ENCODE data around the gene OR10G8.

OR10G8 gene

GRCh38 chr11:124043420-124043819, 16.8 kb downstream of the OR10G8 start:
- no peak for ATAC-seq
- TF ChIP-seq ZNF565 (CRISPR knock-in tag; conservative IDR thresholded peaks at IDR 0.05; ENCODE audit: low read depth) (no peak), ZC3H10 (CRISPR knock-in tag; IDR thresholded peaks at IDR 0.05) (no peak), CSDC2 (CRISPR knock-in tag; IDR thresholded peaks at IDR 0.05) (no peak), ZFP30 (CRISPR knock-in tag; IDR thresholded peaks at IDR 0.05) (no peak), ZFP3 (CRISPR knock-in tag; IDR thresholded peaks at IDR 0.05) (no peak), ESRRG (CRISPR knock-in tag; IDR thresholded peaks at IDR 0.05) (no peak), CREB5 (CRISPR knock-in tag; IDR thresholded peaks at IDR 0.05; ENCODE audit: low read depth) (no peak), POU6F1 (CRISPR knock-in tag; IDR thresholded peaks at IDR 0.05; ENCODE audit: borderline replicate concordance, low read depth) (no peak), PATZ1 (CRISPR knock-in tag; IDR thresholded peaks at IDR 0.05; ENCODE audit: borderline replicate concordance) (no peak), ISL1 (CRISPR knock-in tag; IDR thresholded peaks at IDR 0.05) (no peak), GLIS3 (CRISPR knock-in tag; IDR thresholded peaks at IDR 0.05) (no peak), TCF4 (CRISPR knock-in tag; IDR thresholded peaks at IDR 0.05; ENCODE audit: borderline replicate concordance) (no peak), ARNTL (CRISPR knock-in tag; IDR thresholded peaks at IDR 0.05; ENCODE audit: borderline replicate concordance, low read depth) (no peak), CSRNP3 (CRISPR knock-in tag; IDR thresholded peaks at IDR 0.05) (no peak), RARB (CRISPR knock-in tag; IDR thresholded peaks at IDR 0.05) (no peak), ZNF8 (CRISPR knock-in tag; IDR thresholded peaks at IDR 0.05) (no peak), TOX (CRISPR knock-in tag; IDR thresholded peaks at IDR 0.05; ENCODE audit: borderline replicate concordance) (no peak), SNAI2 (CRISPR knock-in tag; IDR thresholded peaks at IDR 0.05) (no peak)

- TF ChIP-seq ZNF8 (CRISPR knock-in tag; IDR thresholded peaks at IDR 0.05) (no peak), PPARA (CRISPR knock-in tag; IDR thresholded peaks at IDR 0.05; ENCODE audit: borderline replicate concordance) (no peak), ZFP30 (CRISPR knock-in tag; IDR thresholded peaks at IDR 0.05) (no peak), ZNF70 (CRISPR knock-in tag; IDR thresholded peaks at IDR 0.05) (no peak)
- ATAC-seq = no peak
Measured at GRCh38 chr11:124050748-124051147, 24.1 kb downstream of the OR10G8 start.

GRCh38 chr11:124052966-124053365, 26.4 kb downstream of the OR10G8 start:
- TF ChIP-seq SNAI2 (CRISPR knock-in tag; IDR thresholded peaks at IDR 0.05) (no peak), PPARA (CRISPR knock-in tag; IDR thresholded peaks at IDR 0.05; ENCODE audit: borderline replicate concordance) (no peak), TCF4 (CRISPR knock-in tag; IDR thresholded peaks at IDR 0.05; ENCODE audit: borderline replicate concordance) (no peak), GLIS3 (CRISPR knock-in tag; IDR thresholded peaks at IDR 0.05) (no peak), ZFP3 (CRISPR knock-in tag; IDR thresholded peaks at IDR 0.05) (no peak), ZNF8 (CRISPR knock-in tag; IDR thresholded peaks at IDR 0.05) (no peak), ZNF565 (CRISPR knock-in tag; conservative IDR thresholded peaks at IDR 0.05; ENCODE audit: low read depth) (no peak), ZNF70 (CRISPR knock-in tag; IDR thresholded peaks at IDR 0.05) (no peak), OSR1 (CRISPR knock-in tag; IDR thresholded peaks at IDR 0.05) (no peak), ESRRG (CRISPR knock-in tag; IDR thresholded peaks at IDR 0.05) (no peak), ISL1 (CRISPR knock-in tag; IDR thresholded peaks at IDR 0.05) (no peak)
- no peak for ATAC-seq

GRCh38 chr11:124068601-124069110, 42.1 kb downstream of the OR10G8 start:
- TF ChIP-seq ESRRG (CRISPR knock-in tag; IDR thresholded peaks at IDR 0.05) (no peak), ISL1 (CRISPR knock-in tag; IDR thresholded peaks at IDR 0.05) (no peak), ARNTL (CRISPR knock-in tag; IDR thresholded peaks at IDR 0.05; ENCODE audit: borderline replicate concordance, low read depth) (no peak), ZNF70 (CRISPR knock-in tag; IDR thresholded peaks at IDR 0.05) (no peak), POU6F1 (CRISPR knock-in tag; IDR thresholded peaks at IDR 0.05; ENCODE audit: borderline replicate concordance, low read depth) (no peak), ZFP30 (CRISPR knock-in tag; IDR thresholded peaks at IDR 0.05) (no peak), TCF4 (CRISPR knock-in tag; IDR thresholded peaks at IDR 0.05; ENCODE audit: borderline replicate concordance) (no peak), PATZ1 (CRISPR knock-in tag; IDR thresholded peaks at IDR 0.05; ENCODE audit: borderline replicate concordance) (no peak), OSR1 (CRISPR knock-in tag; IDR thresholded peaks at IDR 0.05) (no peak), ZNF565 (CRISPR knock-in tag; conservative IDR thresholded peaks at IDR 0.05; ENCODE audit: low read depth) (no peak)
- ATAC-seq = no peak

All from SK-N-SH treated with all-trans-retinoic acid at 6 μM for 48 hours (cell line).